IPS DF 4.7 (cell line): Measurements from ENCODE around the gene PDHX.
"Not testable (repeated sequence)": the region's sequence is repeated elsewhere in the genome, so short reads cannot be mapped to it uniquely, and the experiment has no call there.

Experiments used
- DNase-seq: peaks from one replicate; pipeline ENCODE4 v3.0.0-alpha.2; 2013; ENCODE audit warnings: low spot score; ENCODE audit errors: extremely low read depth

Gene PDHX

DNA sequence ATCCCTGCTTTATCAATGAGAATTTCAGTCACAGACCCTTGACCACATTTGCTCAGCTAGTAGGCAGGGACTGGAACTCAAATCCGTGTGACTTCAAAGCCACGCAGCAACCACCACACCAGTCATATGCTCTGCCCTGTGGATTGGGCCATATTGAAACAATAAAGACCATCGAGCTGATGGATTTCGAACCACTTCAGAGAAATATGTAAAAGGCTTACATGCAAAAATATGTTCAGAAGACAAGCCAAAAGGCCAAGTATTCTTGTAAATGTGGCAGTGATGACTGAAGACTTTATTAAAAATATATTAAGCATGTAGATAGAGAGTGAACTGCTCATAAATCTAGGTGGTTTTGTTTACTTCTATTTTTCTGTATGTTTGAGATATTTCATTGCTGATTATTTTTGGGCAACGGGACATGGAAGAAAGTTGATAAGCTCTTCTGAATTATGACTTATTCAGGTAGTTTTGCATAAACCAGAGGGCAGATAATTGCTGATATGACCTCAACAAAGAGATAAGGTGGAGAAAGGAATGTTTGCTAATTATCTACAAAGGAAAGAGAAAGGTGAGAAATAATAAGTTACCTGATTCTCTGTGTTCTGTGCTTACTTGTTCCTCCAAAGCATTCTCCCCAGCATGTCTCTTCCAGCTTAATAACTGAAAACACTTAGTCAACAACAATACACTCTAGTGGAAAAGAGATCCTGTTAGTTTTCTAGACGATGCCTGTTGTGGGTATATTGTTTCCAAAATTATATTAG, 99.4 kb downstream of the PDHX start:
- no peak for DNase-seq

DNA sequence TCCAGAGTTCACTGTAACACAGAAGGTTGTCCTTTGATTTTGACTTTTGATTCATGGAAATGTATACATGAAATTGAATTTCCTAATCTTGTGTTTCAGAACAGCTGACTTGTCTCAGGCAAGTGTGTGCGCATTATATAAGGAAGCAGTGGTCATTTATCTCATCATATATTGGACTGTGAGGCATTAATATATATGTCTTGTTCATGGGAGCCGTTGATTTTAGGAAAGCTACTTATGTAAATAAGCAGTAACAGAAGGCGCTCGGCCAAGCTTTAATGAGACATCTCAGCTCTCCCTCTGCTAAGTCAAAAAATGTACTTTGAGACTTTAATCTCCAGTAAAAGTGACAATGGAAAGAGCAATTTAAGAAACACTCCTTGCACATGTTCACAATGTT, 100.5 kb downstream of the PDHX start:
- no peak for DNase-seq

DNA sequence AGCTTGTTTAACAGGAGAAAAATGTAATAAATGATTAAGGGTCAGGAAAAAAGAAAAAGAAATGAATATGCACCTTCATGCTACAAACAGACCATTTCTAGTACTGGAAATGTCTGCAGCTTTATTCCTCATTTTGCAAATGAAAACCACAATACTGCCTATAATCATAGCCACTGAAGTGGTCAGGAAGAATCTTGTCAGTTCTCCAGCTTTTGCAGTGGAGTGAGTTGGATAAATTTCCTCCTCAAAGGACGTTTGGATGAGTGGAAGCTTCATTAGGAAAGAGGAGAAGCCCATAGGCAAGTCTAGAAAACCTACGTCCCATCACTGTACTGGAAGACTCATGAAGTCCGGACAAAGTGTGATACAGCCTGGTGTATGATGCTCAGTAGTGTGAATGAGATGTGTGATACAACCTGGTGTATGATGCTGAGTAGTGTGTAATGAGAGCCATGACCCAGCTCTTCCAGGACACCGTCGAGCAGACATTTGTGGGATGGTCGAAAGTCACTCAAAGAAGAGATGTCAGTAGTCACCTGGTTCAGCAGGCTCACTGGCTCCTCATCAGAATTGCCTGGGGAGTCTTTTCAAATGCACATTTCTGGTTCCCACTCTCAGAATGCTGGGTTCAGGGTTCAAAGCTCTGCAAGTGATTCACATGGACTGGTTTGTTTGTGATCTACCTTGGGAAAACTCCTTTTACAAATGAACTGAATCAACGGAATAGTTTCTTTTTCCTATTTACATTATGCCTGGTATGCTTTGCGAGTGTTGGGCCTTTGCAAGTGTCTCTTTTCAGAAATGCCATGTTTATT, 101.3 kb downstream of the PDHX start:
- no peak for DNase-seq

DNA sequence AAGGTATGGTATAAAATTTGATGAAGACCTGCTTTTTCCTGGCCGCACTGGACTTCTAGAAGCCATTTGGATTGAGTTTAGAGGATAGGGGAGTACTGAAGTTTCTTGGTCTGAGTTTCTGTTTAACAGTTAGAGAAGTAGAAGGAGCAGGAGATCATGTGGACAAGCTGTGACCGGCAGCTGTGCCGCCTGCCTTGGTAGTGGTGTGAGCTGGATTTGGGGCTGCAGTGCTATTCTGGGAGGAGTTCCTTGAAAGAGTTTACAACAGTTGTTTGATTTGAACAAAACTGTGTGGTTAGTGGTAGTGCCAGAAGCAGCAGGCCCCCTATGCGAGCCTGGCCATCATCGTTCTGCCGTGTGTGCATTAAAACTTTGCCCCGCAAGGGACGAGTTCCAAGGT, 105.2 kb downstream of the PDHX start:
- no peak for DNase-seq

DNA sequence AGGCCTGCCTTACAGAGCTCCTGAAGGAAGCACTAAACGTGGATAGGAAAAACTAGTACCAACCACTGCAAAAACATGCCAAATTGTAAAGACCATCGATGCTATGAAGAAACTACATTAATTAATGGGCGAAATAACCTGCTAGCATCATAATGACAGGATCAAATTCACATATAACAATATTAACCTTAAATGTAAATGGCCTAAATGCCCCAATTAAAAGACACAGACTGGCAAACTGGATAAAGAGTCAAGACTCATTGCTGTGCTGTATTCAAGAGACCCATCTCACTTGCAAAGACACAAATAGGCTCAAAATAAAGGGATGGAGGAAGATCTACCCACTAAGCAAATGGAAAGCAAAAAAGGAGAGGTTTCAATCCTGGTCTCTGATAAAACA, 107.5 kb downstream of the PDHX start:
- not testable (repeated sequence) for DNase-seq

DNA sequence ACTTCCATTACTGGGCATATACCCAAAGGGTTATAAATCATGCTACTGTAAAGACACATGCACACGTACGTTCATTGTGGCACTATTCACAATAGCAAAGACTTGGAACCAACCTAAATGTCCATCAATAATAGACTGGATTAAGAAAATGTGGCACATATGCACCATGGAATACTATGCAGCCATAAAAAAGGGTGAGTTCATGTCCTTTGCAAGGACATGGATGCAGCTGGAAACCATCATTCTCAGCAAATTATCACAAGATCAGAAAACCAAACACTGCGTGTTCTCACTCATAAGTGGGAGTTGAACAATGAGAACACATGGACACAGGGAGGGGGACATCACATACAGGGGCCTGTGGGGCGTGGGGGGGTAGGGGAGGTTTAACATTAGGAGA, 111.6 kb downstream of the PDHX start:
- DNase-seq, result not testable (repeated sequence)

DNA sequence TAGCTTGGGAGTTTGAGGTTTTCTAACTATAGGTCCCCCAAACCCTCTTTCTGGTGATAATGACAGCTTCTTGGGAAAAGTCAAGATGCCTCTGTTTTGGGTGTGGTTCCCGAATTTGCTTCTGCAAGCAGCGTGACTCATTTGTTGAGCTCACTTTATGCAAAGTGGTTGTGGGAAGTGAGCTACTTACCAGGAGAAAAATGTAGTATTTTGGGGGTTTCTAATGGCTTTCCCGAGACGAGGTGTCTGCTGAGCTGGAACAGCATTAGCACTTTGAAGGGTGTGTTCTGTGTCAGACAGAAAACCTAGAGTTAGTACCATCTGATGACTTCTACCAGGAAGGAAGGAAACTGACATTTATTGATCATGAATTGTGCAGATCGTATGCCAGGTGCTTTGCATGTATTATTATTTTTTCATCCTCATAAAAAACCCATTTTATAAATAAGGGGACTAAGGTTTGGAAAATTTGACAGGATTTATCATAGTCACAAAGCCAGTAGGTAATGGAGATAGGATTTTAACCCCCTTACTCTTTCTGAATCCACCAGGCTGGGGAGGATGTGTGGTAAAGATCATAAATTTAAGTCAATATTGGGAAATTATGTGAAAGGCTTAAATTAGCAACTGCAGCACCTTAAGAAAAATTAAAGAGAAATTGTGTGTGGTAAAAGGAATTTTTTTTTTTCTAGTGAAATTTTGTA, 113.7 kb downstream of the PDHX start:
- no peak for DNase-seq

DNA sequence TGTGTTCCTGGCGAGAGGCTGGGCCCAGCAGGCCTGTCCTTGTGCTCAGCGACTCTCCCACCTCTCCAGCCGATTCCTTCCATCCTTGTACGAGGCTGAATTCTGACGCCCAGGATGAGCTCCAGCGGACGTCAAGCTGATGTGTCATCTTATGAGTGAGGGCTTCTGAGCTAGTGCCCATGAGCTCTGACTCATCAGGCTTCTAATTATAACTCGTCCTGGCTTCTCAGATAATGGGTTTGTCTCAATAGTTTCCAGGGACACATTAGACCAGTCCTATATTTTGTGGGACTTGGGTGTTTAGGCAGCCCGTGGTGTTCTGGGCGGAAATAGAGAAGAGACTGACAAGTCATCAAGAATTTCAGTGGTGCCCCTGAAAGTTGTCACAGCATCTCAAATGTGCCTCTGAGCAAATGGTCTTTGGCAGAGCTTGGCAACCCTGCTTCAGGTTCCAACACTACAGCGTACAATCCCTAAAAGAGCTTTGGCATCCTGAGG, 114.3 kb downstream of the PDHX start:
- no peak for DNase-seq

DNA sequence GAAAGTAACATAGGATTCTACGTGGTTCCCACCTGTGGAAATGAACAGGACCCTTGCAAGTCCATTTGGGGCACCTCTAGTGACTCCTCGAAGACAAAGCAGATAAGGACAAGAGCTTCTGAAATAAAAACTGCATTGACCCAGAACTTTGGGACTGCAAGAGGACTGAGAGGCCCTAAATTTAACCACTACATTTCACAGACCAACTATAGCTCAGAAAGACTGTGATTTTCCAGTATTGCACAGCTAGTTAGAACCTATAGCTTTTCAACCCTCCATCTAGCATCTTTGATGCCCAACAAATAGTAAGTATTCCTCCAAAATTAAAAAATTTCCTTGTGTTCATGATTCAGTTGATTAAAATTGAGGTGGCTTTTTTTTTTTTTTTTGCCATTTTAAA, 114.9 kb downstream of the PDHX start:
- DNase-seq, result no peak

DNA sequence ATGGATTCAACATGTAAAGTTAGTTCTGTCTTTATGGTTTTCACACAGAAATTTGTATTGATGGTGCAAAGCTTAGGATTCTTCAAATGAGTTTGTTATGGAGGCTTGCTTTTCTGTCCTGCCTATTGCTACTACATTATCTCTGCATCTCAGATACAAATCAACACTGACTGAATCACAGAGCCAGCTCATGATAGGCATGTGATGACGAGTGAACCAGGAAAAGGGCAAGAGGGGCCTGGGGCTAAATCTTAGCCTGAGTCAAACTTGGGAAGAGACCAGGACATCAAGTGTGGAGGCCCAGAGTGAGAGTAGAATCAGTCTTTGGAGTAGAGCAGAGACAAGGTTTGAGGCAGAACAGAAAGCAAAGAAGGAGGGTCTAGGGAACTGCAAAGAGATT, 115.4 kb downstream of the PDHX start:
- DNase-seq, result no peak

DNA sequence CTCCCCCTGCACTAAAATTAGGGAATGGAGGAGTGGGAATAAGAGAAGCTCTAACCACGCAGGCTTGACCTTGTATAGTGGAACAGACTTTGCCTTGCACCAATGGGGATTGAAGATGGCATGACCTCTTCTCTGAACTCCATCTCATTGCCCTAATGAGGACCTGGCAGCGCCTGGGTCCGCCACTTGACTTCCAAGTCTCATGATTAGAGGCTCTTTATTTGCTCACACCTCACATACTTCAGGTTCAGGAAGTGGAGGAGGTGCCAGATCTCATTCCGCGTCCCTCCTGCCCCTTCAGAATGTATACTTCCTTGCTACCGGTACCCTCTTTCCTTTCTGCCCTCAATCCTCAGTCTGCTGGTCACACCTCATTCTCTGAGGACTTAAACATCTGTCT, 116.6 kb downstream of the PDHX start:
- DNase-seq, result no peak

DNA sequence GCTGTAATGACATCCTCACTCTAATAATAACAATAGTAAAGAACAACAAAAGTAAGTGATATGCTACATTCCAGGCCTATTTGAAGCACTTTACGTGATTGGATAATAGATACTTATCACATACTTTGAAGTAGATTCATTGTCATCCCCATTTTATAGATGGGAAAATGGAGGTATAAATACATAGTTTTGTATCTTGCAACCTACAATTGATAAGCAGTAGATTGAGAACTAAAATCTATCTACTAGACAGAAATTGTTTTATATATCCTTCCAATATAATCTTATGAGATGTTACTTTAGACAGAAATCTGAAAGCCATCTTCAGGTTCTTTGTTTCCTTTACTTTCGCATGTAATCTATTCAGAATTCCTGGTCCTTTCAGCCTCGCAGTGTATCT, 118.0 kb downstream of the PDHX start:
- no peak for DNase-seq

DNA sequence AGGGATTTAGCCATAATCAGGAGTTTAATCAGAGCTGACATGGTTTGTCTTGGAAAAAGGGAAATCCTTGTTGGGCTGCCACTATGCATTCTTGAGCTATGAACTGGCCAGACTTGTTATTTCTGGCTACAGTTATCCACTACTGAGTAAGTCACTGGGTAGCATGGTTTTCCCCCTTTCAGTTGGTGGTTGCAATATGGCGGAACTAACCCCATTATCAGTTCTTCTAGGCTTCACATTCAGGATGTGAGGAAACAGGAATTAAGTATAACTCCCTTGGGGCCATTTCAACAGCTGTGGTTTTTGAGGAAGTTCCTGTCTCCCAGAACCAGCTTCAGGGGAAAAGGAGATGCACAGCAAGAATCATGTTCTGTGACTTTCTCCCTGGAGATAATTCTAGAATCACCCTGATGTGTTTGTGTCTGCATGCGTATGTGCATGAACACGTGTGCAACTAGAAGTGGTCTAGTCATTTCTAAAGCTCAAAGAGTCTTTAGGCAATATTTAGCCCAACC, 119.5 kb downstream of the PDHX start:
- DNase-seq, result no peak

DNA sequence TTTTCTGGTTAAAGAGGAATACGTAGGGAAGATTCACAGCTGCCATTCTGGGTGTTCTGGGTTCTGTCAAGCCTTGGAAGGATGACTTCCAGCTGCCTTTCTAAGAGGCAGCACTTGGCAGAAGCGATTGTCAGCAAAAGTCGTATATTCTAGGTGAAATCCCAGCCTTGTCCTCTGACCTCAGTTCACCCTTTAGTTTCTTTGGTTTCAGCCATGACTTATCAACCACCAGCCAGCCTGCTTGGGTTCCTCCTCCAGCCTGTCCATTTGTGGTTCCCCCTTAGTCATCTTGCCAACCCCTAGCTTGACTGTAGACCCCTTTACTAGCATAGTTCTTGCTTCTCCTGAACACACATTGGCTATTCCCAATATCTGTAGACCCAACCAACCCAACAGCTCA, 120.2 kb downstream of the PDHX start:
- DNase-seq, result no peak

DNA sequence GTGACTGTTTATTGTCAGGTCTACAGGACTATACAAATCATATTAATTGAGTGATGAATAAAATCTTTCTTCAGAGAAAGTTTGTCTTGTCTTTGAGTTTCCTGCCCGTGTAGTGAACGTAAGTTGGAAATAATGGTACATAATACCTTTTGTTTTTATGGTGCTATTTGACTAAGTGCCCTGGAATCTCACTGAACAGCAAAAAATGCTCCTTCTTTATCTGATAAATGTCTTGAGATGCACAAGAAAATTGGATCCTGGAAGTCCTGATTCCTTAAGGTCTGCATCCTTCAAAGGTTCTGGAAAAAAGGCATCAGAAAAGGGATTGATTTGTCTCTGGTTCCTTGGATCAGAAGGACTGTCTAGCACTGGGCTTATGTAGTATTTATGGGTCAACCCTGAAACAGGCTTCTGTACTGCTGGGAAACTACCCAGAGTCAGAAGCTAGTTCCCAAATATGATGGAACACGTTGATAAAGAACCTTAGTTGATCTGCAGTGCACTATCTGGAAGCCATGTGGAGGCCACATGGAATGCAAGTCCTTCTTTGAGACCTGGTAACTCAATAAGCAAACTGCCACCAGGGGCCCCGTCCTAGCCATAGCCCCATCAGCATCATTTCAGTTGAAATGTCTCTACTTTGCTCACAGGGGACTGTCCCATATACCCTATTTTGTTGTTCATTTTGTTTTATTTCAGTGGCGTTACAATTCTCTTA, 122.0 kb downstream of the PDHX start:
- no peak for DNase-seq

DNA sequence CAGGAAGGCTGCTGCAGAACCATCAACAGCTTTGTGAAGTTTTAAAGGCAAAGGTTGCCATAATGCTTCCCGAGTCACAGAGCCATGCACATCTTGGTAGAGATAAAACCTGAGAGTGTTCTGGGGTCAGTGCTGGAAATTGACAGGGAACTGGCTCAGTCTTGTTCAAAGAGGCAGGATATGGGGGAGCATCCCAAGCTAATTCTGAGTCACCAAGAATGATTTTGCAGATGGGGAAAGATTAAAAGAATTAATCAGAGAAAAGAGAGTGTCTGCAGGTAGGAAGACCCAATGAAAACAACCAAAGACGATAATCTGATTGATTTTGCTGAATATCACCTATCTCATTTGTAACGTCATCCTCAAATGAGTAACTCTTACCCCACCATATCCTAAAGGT, 122.7 kb downstream of the PDHX start:
- no peak for DNase-seq

DNA sequence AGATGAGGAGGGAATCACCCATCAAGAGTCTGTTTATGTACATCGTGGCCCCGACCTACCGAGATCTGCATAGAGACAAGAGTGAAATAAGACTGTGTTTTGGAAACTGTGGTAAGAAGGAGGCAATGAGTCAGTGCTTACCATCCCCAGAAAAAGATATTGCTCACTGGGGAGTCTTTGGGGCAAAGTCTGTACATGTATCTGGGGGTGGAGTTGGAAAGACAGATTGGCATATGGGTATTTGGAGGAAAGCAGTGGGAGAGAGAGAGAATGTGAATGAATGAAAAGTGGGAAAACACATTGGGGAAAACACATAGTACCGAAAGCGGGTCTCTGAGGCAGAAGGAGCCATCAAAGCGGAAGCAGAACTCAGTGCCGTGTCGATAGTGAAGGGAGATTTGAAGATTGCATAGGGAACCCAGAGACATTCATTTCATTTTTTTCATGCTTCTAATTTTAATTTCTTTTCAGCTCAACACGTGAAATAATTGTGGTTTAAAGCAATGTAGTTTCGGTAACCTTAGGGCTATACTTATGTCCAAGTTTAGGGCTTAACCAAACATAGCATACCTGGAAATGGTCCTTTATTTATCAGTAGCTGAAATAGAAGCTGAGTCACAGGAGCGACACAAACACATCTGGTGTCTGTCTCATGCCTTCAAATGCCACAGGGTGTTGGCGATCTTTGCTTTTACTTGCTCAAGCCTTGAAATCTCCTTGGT, 124.0 kb downstream of the PDHX start:
- DNase-seq, result no peak

DNA sequence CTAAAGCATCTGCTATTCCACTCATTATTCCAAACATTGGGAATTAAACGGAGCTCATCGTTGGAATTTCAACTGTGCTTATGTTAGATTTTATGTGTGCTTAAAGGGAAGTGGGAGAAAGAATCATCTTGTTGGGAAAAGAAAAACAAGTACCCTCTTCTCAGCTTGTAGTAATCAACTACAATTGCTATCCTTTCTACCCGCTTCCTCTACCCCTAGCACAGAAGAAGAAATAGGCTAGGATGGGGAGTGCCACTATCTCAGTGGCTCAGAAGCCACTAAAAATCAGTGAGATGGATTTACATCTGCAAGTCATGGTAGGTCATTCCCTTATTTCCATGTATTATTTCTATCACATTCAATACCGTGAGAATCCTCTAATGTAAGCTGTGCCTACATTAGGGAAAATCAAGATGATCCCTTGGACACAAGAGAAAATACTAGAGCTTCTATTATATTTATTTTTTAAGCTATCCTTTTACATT, 124.7 kb downstream of the PDHX start:
- no peak for DNase-seq

DNA sequence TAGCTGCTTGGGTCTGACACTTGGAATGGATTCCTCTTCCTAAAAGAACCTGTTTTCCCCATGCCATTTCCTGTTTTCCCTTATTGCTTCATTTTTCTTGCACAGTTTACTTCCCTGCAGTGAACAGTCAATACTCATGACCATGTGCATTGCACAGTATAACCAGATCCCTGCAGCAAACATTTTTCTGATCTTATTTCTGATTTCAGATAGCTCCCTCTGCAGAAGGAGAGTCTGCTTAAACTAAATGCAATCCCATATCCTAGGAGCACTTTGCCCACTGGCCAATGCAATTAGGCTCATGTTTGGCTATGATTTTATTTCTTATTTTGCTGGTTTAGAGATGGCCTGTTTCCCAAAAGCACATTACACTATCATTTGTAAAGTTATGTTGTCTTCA, 125.8 kb downstream of the PDHX start:
- DNase-seq, result no peak

DNA sequence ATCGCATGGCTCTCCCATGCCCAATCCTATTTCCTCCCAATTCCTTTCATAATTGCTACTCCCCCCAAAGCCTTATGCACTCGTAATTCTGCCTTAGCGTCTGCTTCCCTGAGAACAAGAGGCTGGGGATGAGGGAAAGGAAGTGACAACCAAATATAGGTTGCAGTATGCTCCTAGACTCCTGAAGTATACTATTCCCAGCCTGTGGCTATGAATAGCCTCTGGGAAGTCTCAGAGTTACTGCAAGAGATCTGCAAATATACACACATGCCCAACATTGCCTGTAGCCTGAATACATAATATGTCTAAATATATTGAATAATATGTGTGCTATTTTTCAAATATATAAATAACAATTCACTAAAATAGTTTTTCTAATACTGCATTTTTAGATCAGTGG, 126.5 kb downstream of the PDHX start:
- DNase-seq, result no peak
